Measurements from ENCODE around the gene KCNAB2. TPM values are rescaled to one million over a fixed set of nuclear protein-coding genes. Genes with fewer than 3 reads are reported as not detected.

The KCNAB2 gene
- polyA plus RNA-seq (2013, experiment 1 of 2; ENCODE audit: insufficient read length): 7.7 TPM
- polyA plus RNA-seq (2013, experiment 2 of 2; ENCODE audit: insufficient read length): 7.7 TPM

DNA sequence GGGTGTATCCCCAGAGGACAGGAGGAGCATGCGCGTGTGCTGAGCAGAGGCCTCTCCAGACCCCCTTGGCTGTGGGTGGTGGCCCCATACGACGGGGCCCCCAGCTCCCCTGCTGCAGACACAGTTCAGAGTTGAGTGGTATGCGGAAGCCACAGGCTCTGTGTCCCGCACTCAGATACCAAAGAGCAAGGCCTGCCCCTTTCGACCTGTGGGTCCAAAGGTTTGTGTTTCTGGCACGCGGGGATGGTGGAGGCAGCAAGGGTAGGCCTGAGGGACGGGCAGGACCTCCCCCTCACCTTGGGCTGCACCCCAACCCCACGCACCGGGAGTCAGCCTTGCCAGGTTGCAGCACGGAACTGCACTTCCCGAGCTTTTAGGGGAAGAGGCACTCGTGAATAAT, at the start of gene KCNAB2:
TSS of gene KCNAB2 (plus strand) at position 328 of the 400 bp plus-strand sequence. CDS start 5,649 bp downstream, outside the sequence.
- DNase-seq: no peak

DNA sequence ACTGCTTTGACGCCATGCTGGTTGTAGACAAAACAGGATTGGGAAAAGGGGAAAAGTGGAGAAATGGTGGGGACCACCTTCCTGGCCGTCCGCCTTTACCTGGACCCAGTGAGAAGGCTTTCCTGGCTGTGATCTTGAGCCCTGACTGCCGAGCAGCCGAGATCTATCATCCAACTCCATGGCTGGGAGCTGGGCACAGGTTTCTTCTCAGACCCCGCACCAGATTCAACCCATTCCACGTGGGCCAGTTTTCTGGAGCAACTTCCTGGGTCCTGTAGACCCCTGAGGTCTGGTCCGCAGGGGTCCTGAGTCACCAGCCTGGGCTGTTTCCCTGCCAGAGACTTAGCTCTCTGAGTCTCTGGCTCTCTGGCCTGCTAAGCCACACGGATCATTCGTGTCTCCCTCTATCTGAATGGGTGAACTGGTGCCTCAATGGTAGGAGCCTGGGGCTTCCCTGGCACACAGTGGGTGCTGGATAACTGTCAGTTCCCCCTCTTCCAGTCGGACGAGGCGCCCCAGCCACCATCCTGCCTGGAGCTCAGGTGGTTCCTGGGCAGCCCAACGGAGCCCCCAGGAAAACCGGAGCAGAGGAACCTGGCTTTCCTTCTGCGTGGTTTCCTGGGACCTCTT, 48.9 kb upstream of the KCNAB2 start:
- DNase-seq: no peak

DNA sequence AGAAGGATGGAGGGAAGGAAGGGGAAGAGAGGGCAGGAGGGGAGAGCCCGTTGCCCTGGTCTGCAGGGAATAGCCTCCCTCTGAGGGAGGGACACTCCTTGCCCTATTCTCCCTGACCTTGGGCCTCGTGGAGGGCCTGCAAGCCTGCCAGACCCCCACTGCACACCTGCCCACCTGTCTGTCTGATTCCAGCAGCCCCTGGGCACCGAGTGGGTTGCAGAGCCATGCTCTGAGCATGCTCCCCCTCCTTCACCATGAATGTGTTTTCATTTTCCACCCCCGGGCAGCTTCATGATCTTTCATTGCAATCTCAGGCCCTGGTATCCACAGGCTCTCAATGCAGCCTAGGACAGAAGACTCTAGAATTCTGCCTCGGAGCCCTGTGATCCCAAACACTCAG, 48.4 kb upstream of the KCNAB2 start:
- DNase-seq: no peak

DNA sequence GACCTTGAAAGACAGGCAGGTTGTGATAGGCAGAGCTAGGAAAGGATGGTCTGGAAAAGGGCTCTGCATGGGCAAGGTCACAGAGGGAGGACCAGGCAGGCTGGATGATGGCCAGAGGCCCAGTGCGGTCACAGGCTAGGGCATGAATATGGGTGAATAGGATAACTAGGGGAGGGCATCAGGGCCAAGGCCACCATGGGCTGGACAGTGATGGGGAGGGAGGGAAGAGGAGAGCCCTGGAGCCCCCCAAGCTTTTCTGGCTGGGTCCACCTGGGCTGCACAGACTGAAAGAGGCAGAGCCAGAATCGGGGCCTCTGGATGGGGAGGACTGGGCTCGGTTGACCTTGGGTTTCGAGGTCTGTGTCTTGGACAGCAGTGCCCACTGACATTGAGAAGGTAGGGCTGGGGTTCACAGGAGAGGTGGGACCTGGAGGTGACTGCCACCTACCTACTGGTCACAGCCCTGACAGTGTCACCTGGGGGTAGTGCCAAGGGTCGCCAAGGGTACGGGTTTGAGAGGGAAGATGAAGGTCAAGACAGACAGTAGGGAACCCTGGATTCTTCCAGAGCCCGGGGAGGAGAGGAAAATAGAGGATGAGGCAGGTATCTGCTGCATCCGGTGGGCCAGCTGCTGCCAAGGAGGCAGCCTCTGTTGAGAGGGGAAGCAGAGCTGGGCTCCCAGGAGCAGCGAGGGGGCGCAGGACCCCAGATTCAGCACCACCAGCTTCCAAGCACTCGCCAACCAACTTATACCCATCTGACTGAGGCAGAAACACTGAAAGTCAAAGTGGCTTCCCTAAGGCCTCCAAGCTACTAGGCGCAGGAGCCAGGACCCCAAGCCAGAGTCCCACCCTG, 47.4 kb upstream of the KCNAB2 start:
- DNase-seq: no peak

DNA sequence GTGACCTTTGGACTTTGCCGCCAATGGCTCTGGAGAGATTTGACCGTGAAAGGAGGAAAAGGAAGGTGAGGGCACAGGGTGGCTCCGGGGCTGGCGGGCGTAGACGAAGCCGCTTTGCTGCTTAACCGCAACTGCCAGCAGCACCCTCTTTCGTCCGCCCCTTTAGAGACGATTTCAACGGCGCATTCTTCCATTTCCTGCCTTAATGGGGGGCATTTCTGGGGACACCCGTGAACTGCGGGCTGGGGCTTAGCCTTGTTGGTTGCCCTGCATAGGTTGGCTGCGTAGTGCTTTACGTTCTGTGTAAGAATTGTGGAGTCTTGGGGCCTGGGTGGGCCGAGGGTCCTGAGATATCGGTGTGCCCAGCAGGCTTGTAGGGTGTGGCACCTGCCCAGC, 46.8 kb upstream of the KCNAB2 start:
- no peak for DNase-seq

DNA sequence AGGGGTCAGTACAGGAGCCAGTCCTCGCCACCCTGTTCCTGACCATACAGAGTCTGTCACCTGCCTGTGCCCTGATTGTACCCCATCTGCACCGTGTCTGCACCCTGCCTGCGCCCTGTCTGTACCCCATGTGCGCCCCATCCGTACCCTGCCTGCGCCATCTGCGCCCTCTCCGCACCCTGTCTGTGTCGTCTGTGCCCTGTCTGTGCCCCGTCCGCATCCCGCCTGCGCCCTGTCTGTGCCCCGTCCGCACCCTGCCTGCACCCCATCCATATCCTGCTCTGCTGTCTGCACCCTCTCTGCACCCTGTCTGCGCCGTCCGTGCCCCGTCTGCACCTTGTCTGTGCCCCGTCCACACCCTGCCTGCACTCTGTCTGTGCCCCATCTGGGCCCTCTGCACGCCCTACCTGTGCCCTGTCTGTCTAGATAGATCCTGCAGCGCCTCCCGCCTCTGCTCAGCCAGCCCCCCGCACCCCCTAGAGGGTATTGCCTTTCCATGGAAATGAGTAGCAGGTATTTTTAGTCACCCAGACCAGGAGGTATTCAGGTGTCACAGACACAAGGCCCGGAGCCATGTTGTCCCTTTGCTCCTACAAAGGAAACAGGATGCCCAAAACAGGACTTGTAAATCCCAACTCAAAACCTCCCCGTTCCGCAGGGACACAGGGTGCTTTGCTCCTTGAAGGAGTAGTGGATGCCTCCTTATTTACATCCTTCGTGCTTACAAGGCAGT, 45.8 kb upstream of the KCNAB2 start:
- DNase-seq: no peak

DNA sequence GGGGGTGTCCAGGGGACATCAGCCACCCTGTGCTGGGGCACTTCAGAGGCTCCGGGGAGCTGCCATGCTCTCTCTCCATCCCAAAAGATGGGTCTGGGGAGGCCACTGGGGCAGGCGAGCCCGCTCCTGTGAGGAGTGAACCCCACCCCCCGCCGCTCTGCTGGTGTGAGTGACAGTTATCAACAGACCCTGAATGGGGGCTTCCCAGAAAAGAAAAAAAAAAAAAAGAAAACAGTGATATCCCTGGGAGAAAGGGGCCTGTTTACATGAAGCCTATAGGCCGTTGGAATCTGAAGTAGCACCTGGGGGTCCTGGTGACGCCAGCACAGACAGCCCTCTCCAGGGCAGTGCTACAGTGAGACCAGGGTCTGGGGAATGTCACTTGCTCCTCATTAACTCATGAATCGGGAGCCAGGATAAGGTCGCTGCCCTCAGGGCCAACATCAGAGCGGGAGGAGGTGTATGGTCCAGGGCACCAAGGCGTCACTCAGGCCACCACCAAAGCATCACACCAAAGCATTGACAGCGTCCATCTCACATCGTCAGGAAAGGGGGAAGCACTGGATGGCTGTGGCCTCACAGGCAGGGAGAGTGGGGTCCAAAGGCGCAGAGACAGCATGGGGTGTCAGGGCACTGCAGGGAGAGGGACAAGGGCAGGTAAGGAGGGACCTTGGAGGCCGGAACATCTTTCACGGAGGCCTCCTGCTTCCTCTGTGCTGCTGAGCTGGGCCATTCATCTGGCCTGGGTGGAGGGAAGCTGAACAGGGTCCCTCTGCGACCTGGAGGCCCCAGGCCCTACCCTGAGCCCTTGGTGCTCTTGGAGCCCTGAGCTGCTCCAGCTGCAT, 45.0 kb upstream of the KCNAB2 start:
- no peak for DNase-seq

DNA sequence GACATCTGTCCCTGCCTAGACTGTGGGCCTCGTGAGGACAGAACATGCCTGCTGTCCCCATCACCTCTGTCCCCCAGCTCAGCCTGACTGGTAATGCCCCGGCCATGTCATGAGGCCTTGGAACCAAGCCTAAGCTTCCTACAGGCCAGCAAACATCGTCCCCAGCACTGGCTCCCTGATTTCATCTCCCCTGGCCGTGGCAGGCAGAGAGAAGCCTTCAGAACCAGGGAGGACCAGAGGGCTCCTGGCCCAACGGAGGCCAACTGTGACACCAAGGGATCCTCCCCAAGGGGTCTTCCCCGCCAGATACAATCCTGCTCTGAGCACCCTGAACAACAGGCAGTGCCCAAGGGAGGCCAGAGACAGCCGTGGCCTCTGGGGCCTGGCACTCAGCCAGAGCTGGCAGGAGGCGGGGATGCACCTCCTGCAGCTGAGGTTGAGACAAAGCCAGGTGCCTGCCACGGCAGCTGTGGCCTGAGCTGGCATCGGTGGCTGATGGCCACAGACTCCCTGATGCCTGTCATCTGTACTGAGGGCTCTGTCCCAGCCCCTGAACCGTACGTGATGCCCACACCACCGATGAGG, 43.6 kb upstream of the KCNAB2 start:
- DNase-seq: no peak

DNA sequence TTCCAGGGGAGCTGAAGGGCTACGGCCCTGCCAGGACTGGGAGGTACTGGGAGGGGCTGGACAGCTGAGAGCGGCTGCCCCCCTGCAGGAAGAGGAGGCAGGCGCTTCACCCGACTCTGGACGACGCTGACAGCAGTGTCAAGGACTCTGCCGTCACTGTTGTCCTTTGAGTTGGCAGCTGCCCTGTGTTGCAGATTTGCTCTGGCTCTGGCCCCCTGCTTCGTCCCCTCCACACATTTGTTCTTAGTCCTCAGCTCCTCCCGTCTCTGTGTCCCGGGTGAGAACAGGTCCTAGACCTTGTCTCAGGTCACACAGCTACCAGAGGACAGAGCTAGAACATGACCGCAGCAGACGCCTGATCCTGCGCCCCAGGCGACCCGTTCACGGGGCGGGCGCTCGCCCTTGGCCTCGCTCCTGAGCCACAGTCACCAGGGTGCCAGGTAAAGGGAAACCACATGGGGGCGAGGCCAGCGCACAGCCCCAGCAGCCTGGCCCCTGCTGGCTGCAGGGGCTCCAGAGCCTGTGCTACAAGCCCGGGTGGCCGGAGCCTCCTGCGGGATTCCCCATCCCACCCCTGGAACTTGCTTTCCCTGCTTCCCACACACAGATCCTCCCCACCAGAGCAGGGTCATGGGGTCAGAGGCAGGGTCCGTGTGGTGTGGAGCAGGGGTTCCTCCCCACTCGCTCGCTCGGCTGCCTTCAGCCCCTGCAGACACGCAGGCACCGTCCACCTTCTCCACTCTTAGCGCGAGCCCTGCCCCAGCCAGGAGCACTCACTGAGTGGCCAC, 42.8 kb upstream of the KCNAB2 start:
- no peak for DNase-seq

DNA sequence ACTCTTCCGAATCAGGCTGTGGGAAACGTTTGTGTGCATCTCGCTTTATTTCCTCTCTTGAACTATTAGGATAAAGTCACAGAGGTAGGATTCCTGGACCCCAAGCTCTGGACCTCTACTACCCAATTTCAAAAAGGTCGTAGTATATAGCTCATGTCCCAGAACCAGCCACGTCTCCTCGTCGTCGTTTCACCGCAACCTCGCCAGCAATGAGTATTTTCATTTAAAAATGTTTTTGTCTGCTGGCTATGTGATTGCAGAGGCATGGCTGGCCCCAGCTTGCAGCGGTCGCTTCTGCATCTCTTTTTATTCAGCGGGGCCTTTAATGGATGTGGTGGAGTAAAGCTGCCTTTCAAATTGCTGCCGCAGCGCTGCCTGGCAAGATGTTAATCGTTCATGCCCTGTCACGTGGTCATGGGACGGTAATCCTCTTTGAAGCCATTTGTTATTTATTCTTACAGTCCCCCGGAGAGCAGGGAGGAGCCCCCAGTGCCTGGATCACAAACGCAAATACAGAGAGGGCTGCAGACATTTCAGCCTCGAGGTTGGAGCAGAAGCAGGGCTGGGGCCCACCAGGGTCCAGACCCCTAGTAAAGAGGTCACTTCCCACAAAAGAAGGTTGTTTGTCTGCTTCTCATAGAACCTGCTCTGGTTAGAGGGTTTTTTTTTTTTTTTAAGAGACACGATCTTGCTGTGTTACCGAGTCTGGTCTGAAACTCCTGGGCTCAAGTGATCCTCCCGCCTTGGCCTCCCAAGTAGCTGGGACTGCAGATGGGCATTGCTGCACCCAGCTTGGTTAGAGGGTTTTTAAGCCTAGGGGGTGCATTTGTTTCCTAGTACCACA, 41.9 kb upstream of the KCNAB2 start:
- no peak for DNase-seq

DNA sequence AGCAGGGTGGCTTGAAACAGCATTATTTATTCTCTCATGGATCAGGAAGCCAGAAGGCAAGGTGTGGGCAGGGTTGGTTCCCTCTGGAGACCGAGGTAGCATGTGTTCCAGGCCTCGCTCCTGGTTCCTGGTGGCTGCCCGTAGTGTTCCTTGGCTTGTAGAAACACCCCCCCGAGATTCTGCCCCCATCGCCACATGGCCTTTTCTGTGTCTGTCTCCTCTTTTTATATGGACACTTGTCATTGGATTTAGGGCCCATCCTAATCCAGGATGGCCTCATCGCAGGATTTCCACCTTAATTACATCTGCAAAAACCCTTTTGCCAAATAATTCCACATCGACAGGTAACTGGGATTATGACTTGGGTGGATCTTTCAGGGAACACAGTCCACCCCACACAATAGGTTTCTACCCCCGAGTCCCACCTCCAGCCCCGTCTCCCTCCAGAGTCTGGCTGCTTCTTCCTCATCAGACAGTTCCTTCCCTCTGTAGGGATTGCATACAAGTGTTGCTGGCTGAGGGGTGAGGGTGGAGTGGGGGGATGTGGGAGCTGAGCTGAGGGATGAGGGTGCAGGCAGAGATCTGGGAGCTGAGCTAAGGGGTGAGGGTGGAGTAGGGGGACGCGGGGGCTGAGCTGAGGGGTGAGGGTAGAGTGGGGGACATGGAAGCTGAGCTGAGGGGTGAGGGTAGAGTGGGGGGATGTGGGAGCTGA, 41.1 kb upstream of the KCNAB2 start:
- DNase-seq: no peak

DNA sequence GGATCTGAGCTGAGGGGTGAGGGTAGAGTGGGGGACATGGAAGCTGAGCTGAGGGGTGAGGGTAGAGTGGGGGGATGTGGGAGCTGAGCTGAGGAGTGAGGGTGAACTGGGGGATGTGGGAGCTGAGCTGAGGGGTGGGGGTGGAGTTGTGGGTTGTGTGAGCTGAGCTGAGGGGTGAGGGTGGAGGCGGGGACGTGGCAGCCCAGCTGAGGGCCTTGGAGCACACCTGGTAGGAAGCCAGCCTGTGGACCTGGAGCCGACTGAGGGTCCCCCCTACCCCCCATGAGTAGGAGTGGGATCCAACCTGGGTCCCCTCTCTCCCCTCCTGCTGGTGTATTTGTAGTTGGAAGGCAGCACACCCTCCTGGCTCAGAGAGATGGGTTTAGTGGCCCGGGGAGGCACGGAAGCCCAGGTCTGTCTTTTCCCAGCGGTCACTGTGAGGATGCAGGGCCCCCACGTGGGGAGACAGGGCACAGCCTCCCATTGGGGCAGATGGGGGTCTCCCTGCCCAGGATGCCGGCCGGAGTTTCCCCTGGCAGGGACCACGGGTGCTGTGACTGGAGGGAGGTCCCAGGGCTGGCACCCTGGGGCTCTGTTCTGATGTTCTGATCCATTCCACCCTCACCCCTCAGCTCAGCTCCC, 40.3 kb upstream of the KCNAB2 start:
- no peak for DNase-seq

DNA sequence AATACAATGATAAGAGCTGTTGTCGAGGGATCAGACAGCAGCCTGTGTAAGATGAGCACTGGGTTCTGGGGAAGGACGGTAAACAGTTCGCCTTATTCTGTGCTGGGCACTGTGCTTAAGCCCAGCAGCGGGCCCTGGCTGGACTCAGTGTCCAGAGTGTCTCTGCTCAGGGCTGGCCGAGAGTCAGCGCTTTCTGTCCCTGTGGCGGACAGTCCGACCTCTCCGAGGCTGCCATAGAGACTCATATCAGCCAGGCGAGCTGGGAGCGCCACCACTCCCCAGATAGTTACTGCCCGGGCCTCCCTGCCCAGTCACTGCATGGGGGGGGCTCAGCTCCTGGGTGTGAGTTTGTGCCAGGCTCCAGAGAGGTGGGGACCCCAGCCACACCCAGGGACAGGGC, 38.8 kb upstream of the KCNAB2 start:
- no peak for DNase-seq

DNA sequence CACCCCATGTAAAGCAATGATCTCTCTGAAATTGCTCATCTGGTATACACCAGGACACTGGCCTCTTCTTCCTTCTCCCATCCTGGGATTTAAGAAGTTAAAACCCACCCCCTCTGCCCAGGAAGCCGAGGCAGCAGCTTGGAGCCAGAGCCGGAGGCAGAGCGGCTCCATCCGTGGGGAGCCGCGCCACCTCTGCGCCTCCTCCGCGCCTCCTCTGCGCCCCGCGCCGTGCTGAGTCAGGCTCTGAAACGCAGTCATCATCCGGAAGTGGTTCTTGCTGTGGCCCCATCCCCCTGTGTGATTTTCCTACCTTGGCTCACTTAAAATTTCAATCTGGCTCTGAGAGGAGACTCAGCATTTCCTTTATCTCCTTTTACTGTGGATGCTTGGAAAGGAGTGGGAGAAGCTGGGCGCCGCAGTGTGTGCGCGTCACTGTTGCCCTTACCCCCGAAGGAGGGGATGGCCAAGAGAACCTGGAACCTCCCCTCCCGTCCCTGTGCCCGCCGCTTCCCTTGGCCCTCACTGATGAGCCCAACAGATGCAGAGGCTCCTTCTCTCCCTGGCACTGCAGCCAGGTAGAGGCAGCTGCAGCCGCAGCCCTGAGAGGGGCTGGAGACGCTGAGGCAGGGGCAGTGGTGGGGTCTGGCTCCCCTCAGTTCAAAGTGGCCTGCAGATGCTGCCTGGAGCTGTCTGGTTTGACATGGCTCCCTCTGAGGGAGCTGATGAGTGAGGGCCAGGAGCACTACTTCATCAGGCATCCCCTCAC, 38.2 kb upstream of the KCNAB2 start:
- DNase-seq: peak; percentile 67

DNA sequence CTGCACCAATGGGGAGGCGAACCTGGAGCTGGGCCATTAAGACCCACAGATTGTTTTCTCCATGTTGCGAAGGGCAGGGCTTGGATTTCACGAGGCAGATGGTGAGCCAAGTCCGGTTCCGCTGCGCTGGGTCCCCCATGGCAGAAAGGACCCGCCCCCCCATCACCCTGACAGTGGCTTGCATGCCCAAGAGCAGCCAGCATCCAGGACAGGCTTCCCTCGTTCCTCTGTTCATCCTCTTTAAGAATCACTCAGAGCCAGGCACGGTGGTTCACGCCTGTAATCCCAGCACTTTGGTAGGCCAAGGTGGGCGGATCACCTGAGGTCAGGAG, 37.6 kb upstream of the KCNAB2 start:
- no peak for DNase-seq

DNA sequence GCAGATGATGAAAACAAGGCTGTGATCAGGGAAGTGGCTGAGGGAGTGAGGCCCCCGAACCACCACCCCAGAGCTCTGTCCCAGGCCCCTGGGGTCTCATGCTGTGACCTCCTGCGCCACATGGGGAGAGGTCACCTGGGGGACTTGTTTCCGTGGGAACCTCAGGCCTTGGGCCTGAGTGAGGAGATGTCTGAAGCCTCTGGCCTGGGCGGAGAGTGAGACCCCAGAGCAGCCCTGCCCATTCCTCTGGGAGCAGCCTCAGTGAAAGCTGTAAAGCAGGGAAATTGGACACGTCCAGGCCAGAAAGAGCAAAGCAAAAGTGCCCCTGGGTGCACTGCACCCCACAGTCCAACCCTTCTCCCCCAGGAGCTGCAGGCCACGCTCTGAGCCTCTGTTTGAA, 37.0 kb upstream of the KCNAB2 start:
- DNase-seq: no peak

DNA sequence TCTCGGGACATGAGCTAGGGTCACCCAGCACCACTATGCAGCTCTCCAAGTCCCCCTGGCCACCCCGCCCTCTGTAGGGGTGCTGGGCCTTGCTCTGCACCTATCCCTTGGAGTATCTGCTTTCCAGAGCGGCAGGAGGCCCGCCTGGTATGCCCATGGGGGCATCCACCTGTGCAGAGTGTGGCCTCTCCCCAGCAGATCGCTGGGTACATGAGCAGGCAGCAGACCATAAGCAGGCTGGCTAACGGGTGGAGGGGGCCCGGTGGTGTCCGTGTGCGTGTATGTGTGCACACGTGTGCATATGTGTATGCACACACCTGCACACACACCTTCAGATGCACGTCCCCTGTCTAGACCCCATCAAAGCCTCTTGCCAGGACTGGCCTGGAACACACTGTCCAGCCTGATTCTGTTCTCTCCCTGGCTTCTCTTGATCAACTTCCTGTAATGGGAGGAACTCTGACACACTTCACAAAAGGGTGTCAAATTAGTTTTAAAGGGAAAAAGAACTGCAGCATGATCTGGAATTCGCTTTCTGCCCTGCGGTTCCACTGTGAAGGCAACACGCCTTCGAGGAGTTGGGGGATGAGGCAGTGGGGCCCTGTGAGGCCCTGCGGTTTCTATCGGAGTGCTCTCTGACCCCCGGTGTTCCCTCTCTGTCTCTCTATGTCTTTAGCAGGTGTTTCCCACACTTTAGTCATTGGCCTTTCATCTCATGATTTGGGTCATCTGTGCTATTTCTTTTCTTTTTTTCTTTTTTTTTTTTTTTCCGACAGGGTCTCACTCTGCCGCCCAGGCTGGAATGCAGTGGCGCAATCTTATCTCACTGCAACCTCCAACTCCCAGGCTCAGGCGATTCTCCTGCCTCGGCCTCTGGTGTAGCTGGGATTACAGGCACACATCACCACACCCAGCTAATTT, 36.3 kb upstream of the KCNAB2 start:
- DNase-seq: no peak

Data from fibroblast of skin of abdomen (primary cell).